ENCODE measurements around the gene EDIL3.
"Not testable (repeated sequence)": the region's sequence is repeated elsewhere in the genome, so short reads cannot be mapped to it uniquely, and the experiment has no call there.

EDIL3 gene

GRCh38 chr5:84168841-84169240 lies 215.8 kb downstream of the EDIL3 start:
- Histone ChIP-seq H2BK15ac (ENCODE audit: low read length) (no peak overlapping the region), H3K23ac (ENCODE audit: low read depth, low read length, poor library complexity) (no peak overlapping the region)
- WGBS, 2 donors (ENCODE audit: extremely low coverage in 2 of 2, insufficient read length in 2 of 2, insufficient replicate concordance in 1 of 2) = no CpG with 5 or more reads among the region's 2 CpGs

GRCh38 chr5:84163671-84164070 lies 221.0 kb downstream of the EDIL3 start:
- Histone ChIP-seq H3K36me3 (replicated peaks in 1 of 2; ENCODE audit: control insufficient read depth in 2 of 2, insufficient read depth in 2 of 2, low read length in 2 of 2) (no peaks in the 10 kb centered on the region), H3K79me1 (ENCODE audit: low read depth, low read length) (no peaks in the 10 kb centered on the region), H3K9ac (ENCODE audit: low read depth, low read length, poor library complexity) (no peak overlapping the region), H2BK12ac (ENCODE audit: low read length) (no peak overlapping the region), H3K4me1 (ENCODE audit: control insufficient read depth in 2 of 2, insufficient read depth in 1 of 2, low read depth in 1 of 2, low read length in 2 of 2) (no peaks in the 10 kb centered on the region), H3K14ac (ENCODE audit: low read length) (no peak overlapping the region), H3K4me2 (ENCODE audit: insufficient read depth, low read length, poor library complexity, severe bottlenecking) (no peak overlapping the region), H3K23ac (ENCODE audit: low read depth, low read length, poor library complexity) (no peak overlapping the region), H4K91ac (ENCODE audit: low read depth, low read length, poor library complexity) (no peak overlapping the region), H3K18ac (ENCODE audit: low read length) (no peak overlapping the region), H3K27ac (replicated peaks; ENCODE audit: low read length) (no peak overlapping the region), H2AK5ac (ENCODE audit: low read depth, low read length) (no peak overlapping the region), H2BK15ac (ENCODE audit: low read length) (no peak overlapping the region), H2AFZ (ENCODE audit: low read length) (no peak overlapping the region), H3K4ac (ENCODE audit: low read length) (no peak overlapping the region), H4K8ac (ENCODE audit: low read depth, low read length) (no peak overlapping the region), H3K4me3 (ENCODE audit: low read length in 2 of 2) (no peak overlapping the region), H2BK5ac (ENCODE audit: low read length) (no peak overlapping the region), H3K9me3 (replicated peaks in 1 of 2; ENCODE audit: control insufficient read depth in 2 of 2, insufficient read depth in 1 of 2, low read depth in 1 of 2, low read length in 2 of 2) (peaks cover 0 to 1% of the 10 kb centered on the region in 2 donors), H3K27me3 (ENCODE audit: control insufficient read depth in 3 of 3, insufficient read depth in 3 of 3, low read depth in 1 of 3, low read length in 3 of 3) (no peaks in the 10 kb centered on the region), H2BK120ac (ENCODE audit: low read depth, low read length) (no peak overlapping the region)
- DNase-seq (ENCODE audit: low spot score) = no peak
- WGBS, 2 donors (ENCODE audit: extremely low coverage in 2 of 2, insufficient read length in 2 of 2, insufficient replicate concordance in 1 of 2) = no CpG with 5 or more reads among the region's 1 CpG

More at GRCh38 chr5:84168841-84169240, 215.8 kb downstream of the EDIL3 start:
- no peak overlapping the region for H3K14ac ChIP-seq (ENCODE audit: low read length)
- no peak overlapping the region for H2BK12ac ChIP-seq (ENCODE audit: low read length)
- no peaks in the 10 kb centered on the region for H3K36me3 ChIP-seq (replicated peaks in 1 of 2; ENCODE audit: control insufficient read depth in 2 of 2, insufficient read depth in 2 of 2, low read length in 2 of 2)
- no peak overlapping the region for H3K4ac ChIP-seq (ENCODE audit: low read length)
- no peak overlapping the region for H2AFZ ChIP-seq (ENCODE audit: low read length)
- H3K4me1 ChIP-seq (ENCODE audit: control insufficient read depth in 2 of 2, insufficient read depth in 1 of 2, low read depth in 1 of 2, low read length in 2 of 2) = no peaks in the 10 kb centered on the region
- no peak overlapping the region for H2BK5ac ChIP-seq (ENCODE audit: low read length)
- no peak overlapping the region for H3K27ac ChIP-seq (replicated peaks; ENCODE audit: low read length)
- H3K79me1 ChIP-seq (ENCODE audit: low read depth, low read length) = no peaks in the 10 kb centered on the region
- H2BK120ac ChIP-seq (ENCODE audit: low read depth, low read length) = no peak overlapping the region
- H3K27me3 ChIP-seq (ENCODE audit: control insufficient read depth in 3 of 3, insufficient read depth in 3 of 3, low read depth in 1 of 3, low read length in 3 of 3) = no peaks in the 10 kb centered on the region
- H2AK5ac ChIP-seq (ENCODE audit: low read depth, low read length) = no peak overlapping the region
- no peak overlapping the region for H3K4me3 ChIP-seq (ENCODE audit: low read length in 2 of 2)
- H3K9ac ChIP-seq (ENCODE audit: low read depth, low read length, poor library complexity) = no peak overlapping the region
- no peak overlapping the region for H4K91ac ChIP-seq (ENCODE audit: low read depth, low read length, poor library complexity)
- H4K8ac ChIP-seq (ENCODE audit: low read depth, low read length) = no peak overlapping the region
- DNase-seq (ENCODE audit: low spot score) = no peak
- no peak overlapping the region for H3K4me2 ChIP-seq (ENCODE audit: insufficient read depth, low read length, poor library complexity, severe bottlenecking)
- H3K9me3 ChIP-seq (replicated peaks in 1 of 2; ENCODE audit: control insufficient read depth in 2 of 2, insufficient read depth in 1 of 2, low read depth in 1 of 2, low read length in 2 of 2) = no peaks in the 10 kb centered on the region
- no peak overlapping the region for H3K18ac ChIP-seq (ENCODE audit: low read length)

- Histone ChIP-seq H3K9me3 (replicated peaks in 1 of 2; ENCODE audit: control insufficient read depth in 2 of 2, insufficient read depth in 1 of 2, low read depth in 1 of 2, low read length in 2 of 2) (peaks cover 0 to 1% of the 10 kb centered on the region in 2 donors), H3K36me3 (replicated peaks in 1 of 2; ENCODE audit: control insufficient read depth in 2 of 2, insufficient read depth in 2 of 2, low read length in 2 of 2) (no peaks in the 10 kb centered on the region), H2BK5ac (ENCODE audit: low read length) (no peak overlapping the region), H2BK12ac (ENCODE audit: low read length) (no peak overlapping the region), H2AK5ac (ENCODE audit: low read depth, low read length) (no peak overlapping the region), H3K27me3 (ENCODE audit: control insufficient read depth in 3 of 3, insufficient read depth in 3 of 3, low read depth in 1 of 3, low read length in 3 of 3) (no peaks in the 10 kb centered on the region), H2BK15ac (ENCODE audit: low read length) (no peak overlapping the region), H3K4me3 (ENCODE audit: low read length in 2 of 2) (no peak overlapping the region), H4K91ac (ENCODE audit: low read depth, low read length, poor library complexity) (no peak overlapping the region), H3K4me1 (ENCODE audit: control insufficient read depth in 2 of 2, insufficient read depth in 1 of 2, low read depth in 1 of 2, low read length in 2 of 2) (no peaks in the 10 kb centered on the region), H3K9ac (ENCODE audit: low read depth, low read length, poor library complexity) (no peak overlapping the region), H2AFZ (ENCODE audit: low read length) (no peak overlapping the region), H3K18ac (ENCODE audit: low read length) (no peak overlapping the region), H3K23ac (ENCODE audit: low read depth, low read length, poor library complexity) (no peak overlapping the region), H2BK120ac (ENCODE audit: low read depth, low read length) (no peak overlapping the region), H3K79me1 (ENCODE audit: low read depth, low read length) (no peaks in the 10 kb centered on the region), H4K8ac (ENCODE audit: low read depth, low read length) (no peak overlapping the region), H3K14ac (ENCODE audit: low read length) (no peak overlapping the region), H3K27ac (replicated peaks; ENCODE audit: low read length) (no peak overlapping the region), H3K4ac (ENCODE audit: low read length) (no peak overlapping the region), H3K4me2 (ENCODE audit: insufficient read depth, low read length, poor library complexity, severe bottlenecking) (no peak overlapping the region)
- DNase-seq (ENCODE audit: low spot score) = no peak
- WGBS, 2 donors (ENCODE audit: extremely low coverage in 2 of 2, insufficient read length in 2 of 2, insufficient replicate concordance in 1 of 2) = no CpG with 5 or more reads among the region's 1 CpG
Measured at GRCh38 chr5:84162695-84163094, 222.0 kb downstream of the EDIL3 start.

- H3K9ac ChIP-seq (ENCODE audit: low read depth, low read length, poor library complexity); H3K14ac ChIP-seq (ENCODE audit: low read length); H4K91ac ChIP-seq (ENCODE audit: low read depth, low read length, poor library complexity); H2BK5ac ChIP-seq (ENCODE audit: low read length); H2BK15ac ChIP-seq (ENCODE audit: low read length); H2BK120ac ChIP-seq (ENCODE audit: low read depth, low read length); H3K4ac ChIP-seq (ENCODE audit: low read length); H3K79me1 ChIP-seq (ENCODE audit: low read depth, low read length); H3K27me3 ChIP-seq (ENCODE audit: control insufficient read depth in 3 of 3, insufficient read depth in 3 of 3, low read depth in 1 of 3, low read length in 3 of 3); H4K8ac ChIP-seq (ENCODE audit: low read depth, low read length); DNase-seq (ENCODE audit: low spot score); H2AK5ac ChIP-seq (ENCODE audit: low read depth, low read length); H3K4me3 ChIP-seq (ENCODE audit: low read length in 2 of 2); H3K36me3 ChIP-seq (replicated peaks in 1 of 2; ENCODE audit: control insufficient read depth in 2 of 2, insufficient read depth in 2 of 2, low read length in 2 of 2); H3K27ac ChIP-seq (replicated peaks; ENCODE audit: low read length); H3K4me1 ChIP-seq (ENCODE audit: control insufficient read depth in 2 of 2, insufficient read depth in 1 of 2, low read depth in 1 of 2, low read length in 2 of 2); H3K4me2 ChIP-seq (ENCODE audit: insufficient read depth, low read length, poor library complexity, severe bottlenecking); H2AFZ ChIP-seq (ENCODE audit: low read length); H3K9me3 ChIP-seq (replicated peaks in 1 of 2; ENCODE audit: control insufficient read depth in 2 of 2, insufficient read depth in 1 of 2, low read depth in 1 of 2, low read length in 2 of 2); H3K23ac ChIP-seq (ENCODE audit: low read depth, low read length, poor library complexity); H2BK12ac ChIP-seq (ENCODE audit: low read length); H3K18ac ChIP-seq (ENCODE audit: low read length): not testable (repeated sequence)
Measured at GRCh38 chr5:84160650-84161049, 224.0 kb downstream of the EDIL3 start.

All from neuronal stem cell (in vitro differentiated cells).